Activated T-helper 9 cell treated with anti-CD3 and anti-CD28 coated beads, Interleukin-2, amount 50 U/mL, for 16 hours (primary cell): ENCODE measurements around the gene ARHGEF33.
A peak's percentile ranks its signal among the peaks of the same experiment; 100 is the strongest.

ENCODE experiments used
- DNase-seq: peaks from one replicate; pipeline ENCODE4 v3.0.0-alpha.2; 2020; ENCODE audit warnings: low read depth

Gene ARHGEF33

GRCh38 chr2:38889575-38889974, at the start of gene ARHGEF33:
Gene ARHGEF33, plus strand, starts transcription at chr2:38889875. Its CDS starts 29,573 bp downstream, at chr2:38919448.
- no peak for DNase-seq

DNA sequence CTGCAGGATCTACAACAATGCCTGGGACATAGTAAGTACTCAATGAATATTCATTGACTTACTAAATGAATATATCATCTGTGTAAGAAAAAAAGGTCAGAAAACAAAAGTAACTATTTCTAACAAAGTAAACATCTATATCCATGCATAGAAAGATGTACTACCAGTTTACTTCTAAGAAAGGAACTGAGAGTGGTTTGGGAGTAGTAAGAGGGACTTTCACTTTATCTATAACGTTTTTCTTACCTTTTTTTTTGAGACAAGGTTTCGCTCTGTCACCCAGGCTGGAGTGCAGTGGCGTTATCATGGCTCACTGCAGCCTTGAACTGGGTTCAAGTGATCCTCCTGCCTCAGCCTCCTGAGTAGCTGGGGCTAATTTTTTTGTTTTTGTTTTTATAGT, 39.6 kb upstream of the ARHGEF33 start:
- DNase-seq: no peak

GRCh38 chr2:38856165-38856564, 33.5 kb upstream of the ARHGEF33 start:
- DNase-seq: no peak

DNA sequence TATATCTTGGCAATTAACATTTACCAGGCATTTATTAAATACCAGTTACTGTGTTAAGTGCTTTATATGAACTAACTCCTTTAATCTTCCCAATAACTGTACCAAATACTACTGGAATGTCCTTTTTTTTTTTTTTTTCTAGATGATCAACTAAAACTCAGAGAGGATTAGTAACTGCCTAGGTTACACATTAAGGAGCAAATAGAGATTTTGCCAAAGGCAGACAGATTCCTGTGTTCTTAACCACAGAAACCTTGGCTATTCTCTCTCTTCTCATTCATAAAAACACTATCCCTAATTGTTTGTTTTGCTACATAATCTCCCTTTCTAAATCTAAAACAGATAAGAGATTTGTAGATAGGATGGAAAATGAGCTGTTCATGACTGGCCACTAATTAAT, 27.2 kb upstream of the ARHGEF33 start:
- no peak for DNase-seq

DNA sequence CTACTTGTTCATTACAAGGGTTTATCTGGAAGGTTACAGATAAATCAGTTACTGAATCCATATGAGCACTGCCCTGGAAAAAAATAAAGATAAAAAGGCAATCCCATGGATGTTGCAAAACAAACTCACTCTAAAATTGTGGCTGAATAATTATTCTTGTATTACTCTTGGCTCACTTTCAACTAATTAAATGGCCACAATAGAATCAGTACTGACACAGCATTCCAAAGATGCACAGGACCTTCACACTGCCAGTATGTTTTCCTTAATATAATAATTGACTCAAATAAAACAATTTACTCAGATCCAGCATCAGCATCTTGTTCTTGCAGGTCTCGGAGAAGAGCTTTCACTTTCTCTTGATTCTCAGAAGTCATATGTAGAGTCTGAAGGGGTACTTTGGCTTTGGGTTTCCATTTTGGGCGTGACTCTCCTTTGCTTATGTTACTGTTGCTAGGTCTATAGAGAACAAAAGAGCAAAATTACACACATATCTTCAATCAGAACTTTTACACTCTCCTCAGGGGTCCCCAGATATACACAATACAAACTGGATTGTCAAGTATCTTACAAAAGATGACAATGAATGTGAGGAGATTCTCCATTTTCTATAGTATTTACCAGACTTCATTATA, 26.5 kb upstream of the ARHGEF33 start:
- DNase-seq: no peak

DNA sequence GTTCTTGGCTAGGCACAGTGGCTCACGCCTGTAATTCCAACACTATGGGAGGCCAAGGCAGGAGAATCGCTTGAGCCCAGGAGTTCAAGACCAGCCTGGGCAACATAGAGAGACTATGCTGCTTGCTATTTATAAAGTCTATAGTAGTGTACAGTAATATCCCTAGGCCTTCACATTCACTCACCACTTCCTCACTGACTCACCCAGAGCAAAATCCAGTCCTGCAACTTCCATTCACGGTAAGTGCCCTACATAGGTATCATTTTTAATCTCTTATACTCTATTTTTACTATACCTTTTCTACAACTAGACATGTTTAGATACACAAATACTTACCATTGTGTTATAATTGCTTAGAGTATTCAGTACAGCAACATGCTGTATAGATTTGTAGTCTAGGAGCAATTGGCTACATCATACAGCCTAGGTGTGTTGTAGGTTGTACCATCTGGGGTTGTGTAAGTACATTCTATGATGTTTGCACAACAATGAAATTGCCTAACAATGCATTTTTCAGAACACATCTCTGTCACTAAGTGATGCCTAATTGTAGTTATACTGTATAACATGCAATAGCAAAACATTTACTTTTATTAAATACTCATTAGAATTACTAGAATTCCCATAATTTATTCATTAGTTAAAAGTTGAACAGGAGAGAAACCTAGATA, 22.8 kb upstream of the ARHGEF33 start:
- DNase-seq: no peak

GRCh38 chr2:38871432-38871831, 18.2 kb upstream of the ARHGEF33 start:
- no peak for DNase-seq

DNA sequence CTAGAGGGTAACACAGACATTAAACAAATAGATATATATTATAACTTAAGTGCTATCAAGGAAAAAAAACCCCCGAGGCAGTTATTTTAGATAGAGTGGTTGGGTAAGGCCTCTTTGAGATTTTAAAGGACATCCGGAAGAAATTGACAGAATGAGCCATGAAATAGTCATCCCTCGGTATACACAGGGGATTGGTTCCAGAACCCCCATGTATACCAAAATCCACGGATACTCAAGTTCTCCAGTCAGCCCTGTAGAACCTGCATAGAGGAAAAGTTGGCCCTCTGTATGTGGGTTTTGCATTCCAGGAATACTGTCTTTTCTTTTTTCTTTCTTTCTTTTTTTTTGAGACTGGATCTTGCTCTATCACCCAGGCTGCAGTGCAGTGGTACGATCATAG, 15.9 kb upstream of the ARHGEF33 start:
- DNase-seq: no peak

DNA sequence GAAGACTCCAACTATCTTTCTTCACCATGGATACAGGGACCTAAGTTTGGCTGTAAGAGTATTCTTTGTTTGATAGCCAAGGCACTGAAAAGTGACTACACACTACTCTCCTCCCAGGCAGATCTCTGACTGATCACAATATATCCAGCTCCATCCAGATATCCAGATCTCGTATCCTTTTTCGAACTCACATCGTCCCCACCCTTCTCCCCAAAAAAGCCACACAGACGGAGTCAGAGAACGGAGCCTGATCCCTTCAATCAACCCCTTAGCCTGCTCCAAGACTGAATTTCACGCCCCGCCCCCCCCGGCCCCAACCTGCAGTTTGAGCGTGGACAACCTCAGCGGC, 14.5 kb upstream of the ARHGEF33 start:
- DNase-seq: no peak

GRCh38 chr2:38875576-38876367, 13.9 kb upstream of the ARHGEF33 start, which contains the start of the genes DHX57 and MORN2:
Gene DHX57, minus strand, starts transcription at chr2:38875934. Its CDS starts 7,529 bp downstream, at chr2:38868405.
Gene MORN2, plus strand, starts transcription at chr2:38875976.
- peak; percentile 67 for DNase-seq

DNA sequence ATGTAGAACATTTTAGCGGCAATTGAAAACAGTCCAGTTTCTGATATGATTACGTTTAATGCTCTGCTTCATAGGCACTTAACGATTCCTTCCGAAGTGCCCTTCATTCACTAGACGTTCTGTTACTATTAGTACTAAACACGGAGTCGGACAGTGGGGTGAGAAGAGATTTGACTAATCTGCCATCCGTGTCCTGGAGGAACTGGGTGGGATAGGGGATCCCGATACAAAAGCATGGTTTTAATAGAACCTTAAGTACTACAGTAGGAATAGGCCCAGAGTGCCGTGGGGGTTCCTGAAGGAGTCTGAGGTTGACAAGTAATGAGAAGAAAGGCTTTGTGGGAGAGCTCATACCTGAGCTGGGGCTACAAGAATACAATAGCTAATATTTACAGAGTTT, 13.3 kb upstream of the ARHGEF33 start:
- DNase-seq: no peak

- no peak for DNase-seq
Observed at GRCh38 chr2:38886063-38886462, 3.6 kb upstream of the ARHGEF33 start.

DNA sequence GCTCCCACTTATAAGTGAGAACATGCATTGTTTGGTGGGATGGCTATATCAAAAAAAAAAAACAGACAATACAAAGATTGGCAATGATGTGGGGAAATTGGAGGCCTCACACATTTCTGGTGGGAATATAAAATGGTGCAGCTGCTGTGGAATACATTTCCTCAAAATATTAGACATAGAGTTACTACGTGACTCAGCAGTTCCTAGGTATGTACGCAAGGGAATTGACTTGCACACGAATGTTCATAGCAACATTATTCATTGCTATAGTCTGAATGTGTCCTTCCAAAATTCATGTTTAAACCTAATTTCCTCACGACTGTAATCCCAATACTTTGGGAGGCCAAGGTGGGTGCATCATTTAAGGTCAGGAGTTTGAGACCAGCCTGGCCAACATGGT, 2.3 kb upstream of the ARHGEF33 start:
- DNase-seq: no peak

DNA sequence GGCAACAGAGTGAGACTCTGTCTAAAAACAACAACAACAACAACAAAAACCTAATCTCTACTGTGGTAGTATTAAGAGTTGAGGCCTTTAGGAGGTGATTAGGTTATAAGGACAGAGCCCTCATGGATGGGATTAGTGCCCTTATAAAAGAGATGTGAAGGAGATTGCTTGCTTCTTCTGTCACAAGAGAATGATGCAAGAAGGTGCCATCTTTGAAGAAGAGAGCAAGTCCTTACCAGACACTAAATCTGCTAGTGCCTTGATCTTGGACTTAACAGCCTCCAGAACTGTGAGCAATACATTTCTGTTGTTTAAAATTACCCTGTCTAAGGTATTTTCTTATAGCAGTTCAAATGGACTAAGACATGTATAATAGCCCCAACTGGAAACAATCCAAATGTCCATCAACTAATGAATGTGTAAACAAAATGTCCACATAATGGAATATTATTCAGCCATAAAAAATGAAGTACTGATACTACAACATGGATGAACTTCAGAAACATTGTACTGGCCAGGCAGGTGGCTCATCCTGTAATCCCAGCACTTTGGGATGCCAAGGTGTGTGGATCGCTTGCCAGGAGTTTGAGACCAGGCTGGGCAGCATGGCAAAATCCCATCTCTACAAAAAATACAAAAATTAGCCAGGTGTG, 1.6 kb upstream of the ARHGEF33 start:
- no peak for DNase-seq

- no peak for DNase-seq
Observed at GRCh38 chr2:38889045-38889444, 630 bp upstream of the ARHGEF33 start.

- no peak for DNase-seq
Observed at GRCh38 chr2:38892819-38893218, 3.1 kb downstream of the ARHGEF33 start.

- no peak for DNase-seq
Observed at GRCh38 chr2:38898256-38898655, 8.6 kb downstream of the ARHGEF33 start.

DNA sequence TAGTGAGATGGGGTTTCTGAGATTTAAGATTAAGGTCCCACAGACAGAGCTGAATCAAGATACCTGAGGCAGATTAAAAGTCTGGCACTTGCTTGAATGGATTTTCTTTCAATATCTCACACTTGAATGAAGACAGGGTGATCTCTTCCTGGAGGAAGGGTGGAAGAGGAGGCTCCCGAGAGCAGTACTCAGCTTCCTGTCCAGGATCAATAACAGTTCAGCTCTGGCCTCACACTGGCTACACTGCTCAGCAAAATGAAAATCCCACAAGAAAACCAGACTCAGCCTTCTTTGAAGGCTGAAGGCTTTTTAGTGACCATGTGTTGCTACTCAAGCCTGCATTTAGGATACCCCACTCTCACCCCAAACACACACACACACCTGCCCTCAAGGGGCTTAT, 11.1 kb downstream of the ARHGEF33 start:
- no peak for DNase-seq

DNA sequence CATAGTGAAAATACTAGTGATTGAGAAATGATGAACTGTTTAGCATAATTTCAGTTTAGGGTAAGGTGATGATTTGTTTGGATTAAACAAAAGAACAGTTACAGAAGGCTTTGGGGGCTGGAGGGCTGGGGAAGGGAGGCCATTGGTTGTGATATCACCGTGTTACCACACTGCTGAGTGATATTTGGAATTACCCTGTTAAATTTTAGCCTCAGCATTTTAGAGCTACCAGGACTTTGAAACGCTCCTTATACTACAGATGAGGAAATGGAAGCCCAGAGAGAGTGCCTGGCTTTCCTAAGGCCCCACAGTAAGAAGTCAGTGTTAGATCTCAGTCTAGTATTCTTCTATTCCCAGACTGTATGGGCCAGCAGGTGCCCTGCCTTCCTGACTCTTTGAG, 15.6 kb downstream of the ARHGEF33 start:
- DNase-seq: no peak

DNA sequence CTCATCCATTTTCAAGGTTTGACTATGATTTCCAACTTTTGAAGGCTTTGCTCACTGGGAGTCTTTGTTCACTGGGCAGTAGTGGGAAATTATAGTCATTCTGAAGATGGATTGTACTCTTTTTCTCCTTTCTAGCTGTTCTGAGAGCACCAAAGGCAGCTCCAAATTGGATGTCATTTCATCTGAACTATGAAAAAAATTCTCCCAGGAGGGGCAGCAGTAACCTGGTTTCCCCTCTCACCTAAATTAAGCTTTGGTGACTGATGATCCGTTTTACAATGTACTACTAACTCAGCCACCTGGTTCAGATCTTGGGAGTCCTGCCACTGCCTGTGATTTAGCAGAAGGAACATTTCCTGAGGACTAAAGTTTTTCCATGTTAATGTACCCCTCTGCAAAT, 17.6 kb downstream of the ARHGEF33 start:
- DNase-seq: no peak

- no peak for DNase-seq
Observed at GRCh38 chr2:38907743-38908562, 18.3 kb downstream of the ARHGEF33 start.

DNA sequence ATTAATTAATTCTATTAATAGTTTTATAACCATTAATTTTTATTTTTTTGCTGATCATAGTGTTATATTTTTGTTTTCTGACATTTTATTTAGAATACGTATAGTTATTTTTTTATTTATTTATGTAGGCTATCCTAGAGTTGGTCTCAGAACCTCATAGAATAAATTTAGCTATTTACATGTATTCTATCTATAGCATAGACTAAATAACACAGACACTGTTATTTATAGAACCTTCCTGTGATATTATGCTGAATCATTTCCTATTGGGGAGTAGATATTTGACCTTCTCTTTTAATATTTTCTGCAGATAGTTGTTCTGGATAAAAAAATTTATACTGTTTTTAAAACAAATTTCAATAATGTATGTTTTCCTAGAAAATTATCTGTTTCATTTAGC, 20.2 kb downstream of the ARHGEF33 start:
- DNase-seq: no peak
